ENCODE results near the gene LY6G6D. TPM values are rescaled to one million over a fixed set of nuclear protein-coding genes. Genes with fewer than 3 reads are reported as not detected.
"Not testable (repeated sequence)": the region's sequence is repeated elsewhere in the genome, so short reads cannot be mapped to it uniquely, and the experiment has no call there.

LY6G6D gene
- total and polyA plus RNA-seq, 2 of the 13 experiments (the other 11 are each of a cell fraction or from before 2014, with no cell fraction given): not detected

DNA sequence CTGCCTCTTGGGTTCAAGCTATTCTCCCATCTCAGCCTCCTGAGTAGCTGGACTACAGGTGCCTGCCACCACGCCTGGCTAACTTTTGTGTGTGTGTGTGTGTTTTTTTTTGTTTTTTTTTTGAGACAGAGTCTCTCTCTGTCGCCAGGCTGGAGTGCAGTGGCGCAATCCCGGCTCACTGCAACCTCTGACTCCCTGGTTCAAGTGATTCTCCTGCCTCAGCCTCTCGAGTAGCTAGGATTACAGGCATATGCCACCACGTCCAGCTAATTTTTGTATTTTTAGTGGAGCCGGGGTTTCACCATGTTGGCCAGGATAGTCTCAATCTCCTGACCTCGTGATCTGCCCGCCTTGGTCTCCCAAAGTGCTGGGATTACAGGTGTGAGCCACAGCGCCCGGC lies 6.0 kb upstream of the LY6G6D start:
- Histone ChIP-seq H3K4me1 (ENCODE audit: insufficient read depth, low read length) (peaks cover 21% of the 10 kb centered on the region), H3K27me3 (ENCODE audit: control insufficient read depth in 1 of 2, insufficient read depth in 2 of 2, low read length in 2 of 2) (peaks cover 9 to 36% of the 10 kb centered on the region in 2 experiments; a peak in 3 of 5 replicates)
- ATAC-seq; H3K4me3 ChIP-seq (replicated peaks in 1 of 3; ENCODE audit: insufficient read depth in 1 of 3, low read depth in 2 of 3, low read length in 3 of 3); CTCF ChIA-PET (ENCODE audit: low intra/inter-chr PET ratio, low total read pairs); DNase-seq (ENCODE audit: low spot score); H4K20me1 ChIP-seq (ENCODE audit: insufficient read depth, low read length); H3K9me3 ChIP-seq (ENCODE audit: low read length); H3K9ac ChIP-seq (ENCODE audit: insufficient read depth, low read depth, low read length); BruUV-seq (replicated peaks); H3K36me3 ChIP-seq (replicated peaks in 1 of 2; ENCODE audit: control insufficient read depth in 1 of 2, insufficient read depth in 2 of 2, low read length in 2 of 2); in situ Hi-C loops (cut with HindIII; ENCODE audit: extremely low pct_ligation_motif_present, low pct_unique_long_range_greater_than_20kb); intact Hi-C loops (cut with micrococcal nuclease; ENCODE audit: unreplicated experiment); FAIRE-seq; H2AFZ ChIP-seq (ENCODE audit: low read length); H3K79me2 ChIP-seq (ENCODE audit: insufficient read depth, low read length); H3K4me2 ChIP-seq (ENCODE audit: low read depth, low read length); H3K27ac ChIP-seq (ENCODE audit: extremely low read length, insufficient read depth, low read length): not testable (repeated sequence)
- POLR2A ChIA-PET: interaction anchor here (1.1 kb wide), 1 partner anchor 57 kb away, joined by 4 read pairs; no protein-coding TSS in a partner anchor
- TF ChIP-seq, protein P1, sequence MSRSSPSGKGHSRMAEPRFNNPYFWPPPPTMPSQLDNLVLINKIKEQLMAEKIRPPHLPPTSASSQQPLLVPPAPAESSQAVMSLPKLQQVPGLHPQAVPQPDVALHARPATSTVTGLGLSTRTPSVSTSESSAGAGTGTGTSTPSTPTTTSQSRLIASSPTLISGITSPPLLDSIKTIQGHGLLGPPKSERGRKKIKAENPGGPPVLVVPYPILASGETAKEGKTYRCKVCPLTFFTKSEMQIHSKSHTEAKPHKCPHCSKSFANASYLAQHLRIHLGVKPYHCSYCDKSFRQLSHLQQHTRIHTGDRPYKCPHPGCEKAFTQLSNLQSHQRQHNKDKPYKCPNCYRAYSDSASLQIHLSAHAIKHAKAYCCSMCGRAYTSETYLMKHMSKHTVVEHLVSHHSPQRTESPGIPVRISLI (CRISPR knock-in tag; IDR thresholded peaks at IDR 0.05; ENCODE audit: borderline replicate concordance): peak; percentile 71; the same call in 1 of the 2 replicates
- TF ChIP-seq ZNF292 (CRISPR knock-in tag; IDR thresholded peaks at IDR 0.05; ENCODE audit: borderline replicate concordance, low read depth) (0 out of 2 replicates have a peak, but pooled peaks have one; percentile 32), CEBPG (CRISPR knock-in tag; IDR thresholded peaks at IDR 0.05) (peak; percentile 64)
- TF ChIP-seq, protein P2, sequence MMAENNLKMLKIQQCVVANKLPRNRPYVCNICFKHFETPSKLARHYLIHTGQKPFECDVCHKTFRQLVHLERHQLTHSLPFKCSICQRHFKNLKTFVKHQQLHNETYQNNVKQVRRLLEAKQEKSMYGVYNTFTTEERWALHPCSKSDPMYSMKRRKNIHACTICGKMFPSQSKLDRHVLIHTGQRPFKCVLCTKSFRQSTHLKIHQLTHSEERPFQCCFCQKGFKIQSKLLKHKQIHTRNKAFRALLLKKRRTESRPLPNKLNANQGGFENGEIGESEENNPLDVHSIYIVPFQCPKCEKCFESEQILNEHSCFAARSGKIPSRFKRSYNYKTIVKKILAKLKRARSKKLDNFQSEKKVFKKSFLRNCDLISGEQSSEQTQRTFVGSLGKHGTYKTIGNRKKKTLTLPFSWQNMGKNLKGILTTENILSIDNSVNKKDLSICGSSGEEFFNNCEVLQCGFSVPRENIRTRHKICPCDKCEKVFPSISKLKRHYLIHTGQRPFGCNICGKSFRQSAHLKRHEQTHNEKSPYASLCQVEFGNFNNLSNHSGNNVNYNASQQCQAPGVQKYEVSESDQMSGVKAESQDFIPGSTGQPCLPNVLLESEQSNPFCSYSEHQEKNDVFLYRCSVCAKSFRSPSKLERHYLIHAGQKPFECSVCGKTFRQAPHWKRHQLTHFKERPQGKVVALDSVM (CRISPR knock-in tag; IDR thresholded peaks at IDR 0.05): 0 out of 2 replicates have a peak, but pooled peaks have one; percentile 57
- 25% methylated on average over 11 of the region's 11 CpGs for WGBS (ENCODE audit: low lambda C conversion rate)

Data from HepG2 (cell line).